Stimulated activated CD8-positive, alpha-beta memory T cell treated with anti-CD3 and anti-CD28 coated beads, Interleukin-12 subunit alpha, Interleukin-12 subunit beta, amount 100 ng/mL, for 24 hours (primary cell): ENCODE results near the gene NFYC.

ENCODE experiments used
- DNase-seq: peaks from one replicate; pipeline ENCODE4 v3.0.0-alpha.2; 2020; ENCODE audit errors: extremely low read depth

NFYC gene

DNA sequence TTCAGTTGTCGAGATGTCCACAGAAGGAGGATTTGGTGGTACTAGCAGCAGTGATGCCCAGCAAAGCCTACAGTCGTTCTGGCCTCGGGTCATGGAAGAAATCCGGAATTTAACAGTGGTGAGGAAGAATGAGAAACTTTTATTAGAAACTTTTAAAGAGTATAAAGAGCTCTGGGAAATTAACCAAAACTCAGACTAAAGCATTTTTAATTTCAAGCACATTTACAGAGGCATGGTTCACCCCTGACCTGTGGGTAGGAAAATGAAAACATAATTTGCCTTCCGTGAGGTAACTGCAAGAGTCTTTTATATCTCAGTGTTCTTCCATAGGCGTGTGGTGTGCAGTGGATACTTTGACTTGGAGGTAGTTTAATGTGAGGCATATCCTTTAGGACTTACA is 47.3 kb downstream of the NFYC start:
- DNase-seq: no peak

GRCh38 chr1:40739455-40740008 is 48.0 kb downstream of the NFYC start:
- no peak for DNase-seq

DNA sequence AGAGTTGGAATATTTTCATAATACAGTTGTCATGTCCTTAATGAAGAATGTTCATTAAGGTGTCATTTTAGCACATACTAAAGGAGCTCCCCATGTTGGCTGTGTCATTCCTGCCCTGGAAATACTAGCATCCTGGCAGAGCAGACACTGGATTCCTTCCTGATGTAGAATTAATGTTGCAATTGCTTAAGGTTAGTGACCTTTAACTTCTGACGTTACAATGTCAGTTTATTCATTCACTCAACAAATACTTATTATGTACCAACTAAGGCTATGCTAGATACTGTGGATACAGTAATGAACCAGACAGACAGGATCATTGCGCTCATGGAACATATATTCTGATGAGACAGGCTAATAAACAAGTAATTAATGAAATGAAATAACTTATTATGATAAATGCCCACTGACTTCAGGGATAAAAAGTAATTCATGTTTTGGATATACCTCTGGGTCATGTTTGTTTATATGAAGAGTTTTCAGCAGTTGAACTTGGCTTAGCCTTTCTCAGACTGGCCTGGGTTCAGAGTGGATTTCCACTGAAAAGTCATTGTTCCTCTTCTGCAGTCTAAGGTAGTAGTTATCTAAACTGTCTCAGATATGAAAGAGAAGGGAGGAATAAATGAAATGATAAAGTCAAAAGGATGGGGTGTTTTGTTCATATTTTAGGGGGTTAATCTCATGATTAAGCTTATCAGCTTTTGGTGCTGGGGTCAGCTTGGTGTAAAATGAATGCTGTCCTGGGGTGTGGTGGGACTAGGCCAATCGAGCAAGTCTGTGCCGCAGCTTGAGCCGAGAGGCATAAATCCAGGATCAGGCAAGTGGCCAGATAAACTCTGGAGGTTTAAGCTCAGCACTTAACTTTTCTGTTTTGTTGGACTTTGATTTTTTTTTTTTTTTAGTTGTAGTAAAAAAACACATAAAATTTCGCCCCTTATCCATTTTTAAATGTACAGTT is 48.8 kb downstream of the NFYC start:
- DNase-seq: no peak

- no peak for DNase-seq
Observed at GRCh38 chr1:40740997-40741736, 49.7 kb downstream of the NFYC start.

DNA sequence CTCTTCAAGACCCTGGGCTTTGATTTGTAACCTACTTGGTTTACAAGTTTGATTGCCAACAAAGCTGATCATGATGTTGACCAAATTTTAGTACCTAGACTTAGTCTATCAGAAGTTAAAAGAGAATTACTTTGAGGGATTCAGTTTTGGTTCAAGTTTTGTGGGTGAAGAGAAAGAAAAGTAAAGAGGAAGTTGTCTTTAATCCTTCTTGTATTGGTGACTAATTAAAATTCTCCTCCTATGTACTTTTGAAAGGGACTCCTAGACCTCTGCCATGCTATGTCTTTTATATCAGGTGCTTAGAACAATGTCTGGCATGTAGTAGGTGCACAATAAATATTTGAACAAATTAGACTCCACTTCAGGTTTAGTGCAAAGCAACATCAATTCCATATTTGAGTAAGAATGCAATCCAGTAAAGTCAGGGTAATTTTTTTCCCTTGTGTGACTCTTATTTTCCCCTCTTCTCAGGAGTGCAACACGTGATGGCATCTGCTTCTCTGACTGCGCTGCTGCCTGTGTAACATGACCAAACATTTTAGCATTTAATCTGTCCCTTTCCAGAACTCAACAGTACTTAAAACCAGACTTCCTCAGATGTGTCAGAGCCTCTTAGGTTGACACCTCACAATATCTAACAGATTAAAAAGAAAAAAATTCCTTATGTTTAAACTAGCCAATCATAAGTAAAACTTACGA is 51.0 kb downstream of the NFYC start:
- DNase-seq: no peak

DNA sequence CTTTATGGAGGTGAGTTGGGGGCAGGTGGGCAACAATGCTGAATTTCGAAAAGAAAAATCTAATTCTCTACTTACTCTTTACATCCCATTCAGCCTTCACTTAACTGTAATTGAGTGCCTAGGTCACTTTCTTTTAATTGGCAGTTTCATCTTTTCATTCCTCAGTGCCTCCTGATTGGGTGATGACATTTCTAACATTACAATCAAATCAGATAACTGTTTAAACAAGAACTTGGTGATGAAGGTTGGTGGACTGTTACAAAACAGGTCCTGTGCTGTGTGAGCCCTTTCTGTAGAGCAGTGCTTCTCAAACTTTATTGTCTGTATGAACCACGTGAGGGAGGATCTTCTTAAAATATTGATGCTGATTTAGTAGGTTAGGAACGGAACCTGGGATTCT is 51.9 kb downstream of the NFYC start:
- no peak for DNase-seq

GRCh38 chr1:40743860-40744259 is 52.4 kb downstream of the NFYC start:
- no peak for DNase-seq

- no peak for DNase-seq
Observed at GRCh38 chr1:40745176-40745575, 53.7 kb downstream of the NFYC start.

DNA sequence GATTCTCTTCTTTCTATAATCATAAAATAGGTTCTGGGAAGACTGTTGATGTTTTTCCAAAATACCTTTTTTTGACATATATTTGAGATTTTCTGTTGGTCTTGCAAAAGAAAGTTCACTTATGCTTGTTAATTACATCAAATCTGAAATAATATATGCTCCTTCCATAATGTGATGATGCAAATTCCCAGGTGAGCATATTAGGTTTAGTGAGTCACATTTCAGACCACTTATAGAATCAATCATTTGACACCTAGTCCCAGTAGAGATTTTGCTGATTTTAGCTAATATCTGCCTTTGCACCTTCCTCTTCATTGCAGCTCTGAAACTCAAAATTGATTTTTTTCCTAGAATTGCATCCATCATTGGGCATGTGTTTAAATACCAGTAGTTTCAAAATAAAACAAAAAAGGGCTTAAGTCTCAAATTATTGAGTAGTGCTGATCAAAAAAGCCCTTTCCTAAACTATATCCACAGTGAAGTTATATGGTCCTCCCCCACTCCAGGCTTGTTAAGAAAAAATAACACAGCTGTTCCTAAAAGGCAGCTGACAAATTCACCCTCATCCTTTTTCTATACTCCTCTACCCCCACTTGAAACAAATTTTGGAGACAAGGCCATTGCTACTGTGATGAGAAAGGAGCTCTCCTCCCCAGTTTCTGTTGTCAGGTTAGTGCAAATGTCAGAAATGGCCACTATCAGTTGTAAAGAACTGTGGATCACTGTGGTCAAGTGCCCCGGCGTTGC is 55.0 kb downstream of the NFYC start:
- no peak for DNase-seq

DNA sequence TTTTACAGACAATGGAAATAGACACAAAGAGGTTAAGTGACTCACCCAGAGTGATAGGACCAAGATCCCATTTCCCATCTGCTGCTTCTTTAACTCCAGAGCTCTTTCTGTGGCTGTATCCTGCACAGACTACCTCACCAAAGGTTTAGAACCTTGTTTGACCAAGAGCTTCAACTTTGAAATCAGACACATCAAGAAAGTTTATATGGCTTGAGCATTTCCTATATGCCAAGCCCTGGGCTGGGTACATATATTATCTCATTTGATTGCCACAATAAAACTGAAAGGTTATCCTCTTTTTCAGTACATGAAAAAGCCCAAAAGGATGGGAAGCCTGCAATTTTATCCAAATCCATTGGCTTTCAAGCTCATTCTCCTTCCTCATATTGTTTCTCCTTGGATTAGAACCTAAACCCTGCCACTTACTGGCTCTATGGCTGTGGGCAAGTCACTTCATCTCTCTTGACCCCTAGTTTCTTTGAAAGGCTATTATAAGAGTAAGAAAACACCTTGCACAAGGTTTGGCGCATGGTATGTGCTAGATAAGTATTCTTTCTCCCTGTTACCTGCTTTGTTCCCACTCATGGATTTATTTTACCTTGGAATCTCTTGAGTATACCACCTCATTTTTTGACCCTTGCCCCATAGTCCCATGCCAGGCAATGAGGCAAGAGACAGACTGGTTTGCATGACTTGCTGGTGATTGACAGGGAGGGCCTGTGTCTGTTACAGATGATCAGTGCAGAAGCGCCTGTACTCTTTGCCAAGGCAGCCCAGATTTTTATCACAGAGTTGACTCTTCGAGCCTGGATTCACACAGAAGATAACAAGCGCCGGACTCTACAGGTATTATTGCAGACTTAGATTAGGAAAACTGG is 57.6 kb downstream of the NFYC start:
- DNase-seq: no peak

GRCh38 chr1:40749817-40750216 is 58.3 kb downstream of the NFYC start:
- no peak for DNase-seq

DNA sequence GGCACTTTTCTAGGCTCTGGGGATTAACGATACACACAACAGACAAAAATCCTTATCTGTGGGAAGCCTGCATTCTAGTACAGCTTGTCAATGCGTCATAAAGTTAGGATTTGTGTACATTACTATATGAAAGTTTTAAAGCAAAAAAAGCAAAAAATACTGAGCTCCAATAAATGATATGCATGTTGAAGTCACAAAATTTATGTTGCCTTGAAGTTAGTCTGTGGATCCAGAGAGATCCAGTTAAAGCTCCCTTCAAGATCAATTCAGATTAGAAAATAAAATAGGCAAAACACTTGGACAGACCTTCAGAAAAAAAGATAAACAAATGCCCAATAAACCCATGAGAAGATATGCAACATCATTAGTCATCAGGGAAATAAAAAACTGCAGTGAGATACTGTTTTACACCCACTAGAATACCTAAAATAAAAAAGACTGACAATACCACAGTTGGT is 59.0 kb downstream of the NFYC start:
- DNase-seq: no peak

- DNase-seq: no peak
Observed at GRCh38 chr1:40751802-40752201, 60.3 kb downstream of the NFYC start.

DNA sequence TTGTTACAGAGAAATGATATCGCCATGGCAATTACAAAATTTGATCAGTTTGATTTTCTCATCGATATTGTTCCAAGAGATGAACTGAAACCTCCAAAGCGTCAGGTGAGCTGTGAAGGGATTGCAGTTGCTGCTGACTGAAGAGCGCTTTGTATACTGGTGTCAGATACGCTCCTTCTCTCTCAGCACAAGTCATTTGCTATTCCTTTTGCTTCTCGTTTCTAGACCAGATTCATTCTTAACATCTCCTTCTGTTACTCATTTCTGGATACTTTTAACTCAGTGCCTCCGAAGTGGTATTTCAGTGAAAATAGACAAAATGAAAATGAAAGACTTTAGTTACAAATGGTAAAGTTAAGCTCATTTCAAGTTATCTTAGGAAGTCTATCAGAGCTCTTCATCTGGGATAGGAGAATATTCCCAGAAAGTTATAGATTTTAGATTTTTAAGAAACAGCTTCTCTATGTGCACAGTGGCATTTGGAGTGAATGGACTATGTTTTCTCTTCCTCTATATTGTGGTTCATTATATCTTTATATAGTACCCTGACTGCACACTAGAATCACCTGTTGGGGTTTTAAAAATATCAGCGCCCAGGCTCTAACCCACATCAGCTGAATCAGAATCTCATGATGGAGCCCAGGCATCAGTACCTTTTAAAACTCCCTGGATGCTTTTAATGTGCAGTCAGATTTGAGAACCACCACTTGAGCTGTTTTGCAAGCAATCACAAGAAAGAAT is 61.8 kb downstream of the NFYC start:
- no peak for DNase-seq

GRCh38 chr1:40754201-40754600 is 62.7 kb downstream of the NFYC start:
- no peak for DNase-seq

DNA sequence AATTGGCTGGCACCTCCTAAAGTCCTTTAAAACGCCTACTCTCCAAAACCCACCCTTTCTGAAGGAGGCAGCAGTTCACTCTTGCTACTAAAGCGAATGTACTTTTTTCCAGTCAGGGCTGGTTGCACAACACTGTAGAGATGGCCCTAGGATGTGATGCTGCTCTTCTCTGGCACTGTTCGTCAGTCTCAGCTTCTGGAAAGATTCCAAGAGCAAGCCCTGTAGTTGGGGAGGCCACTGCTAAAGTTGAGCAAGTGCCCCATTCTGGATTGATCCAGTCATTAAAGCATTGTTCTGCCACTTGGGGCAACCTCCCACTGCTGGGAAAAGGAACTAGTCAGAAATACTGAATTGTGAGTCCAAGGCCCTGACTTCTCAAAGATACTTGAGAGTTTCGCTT is 63.6 kb downstream of the NFYC start:
- no peak for DNase-seq

- DNase-seq: no peak
Observed at GRCh38 chr1:40756523-40756922, 65.0 kb downstream of the NFYC start.

- no peak for DNase-seq
Observed at GRCh38 chr1:40757084-40757483, 65.6 kb downstream of the NFYC start.

DNA sequence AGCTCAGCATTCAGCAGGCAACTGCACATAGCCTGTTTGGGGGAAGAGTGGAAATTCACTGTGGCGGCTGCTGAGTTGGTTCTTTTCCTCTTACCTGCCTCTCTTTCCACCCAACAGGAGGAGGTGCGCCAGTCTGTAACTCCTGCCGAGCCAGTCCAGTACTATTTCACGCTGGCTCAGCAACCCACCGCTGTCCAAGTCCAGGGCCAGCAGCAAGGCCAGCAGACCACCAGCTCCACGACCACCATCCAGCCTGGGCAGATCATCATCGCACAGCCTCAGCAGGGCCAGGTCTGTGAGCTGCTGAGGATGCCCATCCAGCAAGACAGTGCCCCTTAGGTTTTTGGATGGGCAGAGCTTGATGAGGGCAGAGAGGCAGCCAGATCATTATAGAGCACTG is 66.5 kb downstream of the NFYC start:
- DNase-seq: no peak
